ENCODE data around the gene ZNF394. TPM values are rescaled to one million over a fixed set of nuclear protein-coding genes. Genes with fewer than 3 reads are reported as not detected.
"Not testable (repeated sequence)": the region's sequence is repeated elsewhere in the genome, so short reads cannot be mapped to it uniquely, and the experiment has no call there.

Gene ZNF394
- total and polyA plus RNA-seq, 2 of the 4 experiments (the other 2 are of a cell fraction) = 10.9 to 24.7 TPM

DNA sequence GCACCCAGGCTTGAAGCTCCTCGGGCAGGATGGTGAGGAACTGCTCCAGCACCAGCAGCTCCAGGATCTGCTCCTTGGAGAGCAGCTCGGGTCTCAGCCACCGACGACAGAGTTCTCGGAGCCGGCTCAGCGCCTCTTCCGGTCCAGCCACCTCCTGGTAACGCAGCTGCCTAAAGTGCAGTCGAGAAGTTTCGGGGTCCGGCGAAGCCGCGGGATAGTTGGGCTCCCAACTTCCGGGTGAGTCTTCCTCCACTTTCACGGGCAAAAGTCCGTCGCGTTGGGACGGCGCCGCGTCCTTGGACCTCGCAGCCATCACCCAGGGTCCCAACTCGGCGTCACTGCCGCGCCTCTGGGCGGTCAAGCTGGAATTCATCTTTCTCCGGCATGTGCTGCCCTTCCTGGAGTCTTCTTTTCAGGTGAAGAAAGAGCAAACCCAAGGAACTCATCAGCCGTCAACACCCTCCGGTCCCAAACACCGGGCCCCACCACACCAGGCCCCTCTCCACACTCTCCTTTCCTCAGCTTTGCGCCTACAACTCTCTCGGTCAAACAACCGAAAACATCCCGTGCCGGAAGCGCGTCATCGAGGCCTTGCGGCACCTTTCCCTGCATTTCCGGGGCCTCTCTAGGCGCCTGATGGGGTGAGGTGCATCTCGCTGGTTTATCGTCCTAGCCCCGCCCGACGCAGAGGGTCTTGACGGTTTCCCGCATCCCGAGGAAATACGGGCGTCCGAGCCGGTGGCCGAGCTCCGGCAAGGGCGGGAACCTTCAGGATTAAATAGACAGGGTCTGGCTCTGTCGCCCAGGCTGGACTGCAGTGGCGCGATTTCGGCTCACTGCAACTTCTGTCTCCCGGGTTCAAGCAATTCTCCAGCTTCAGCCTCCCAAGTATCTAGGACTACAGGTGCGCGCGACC, at the start of gene ZNF394 (continued):
- TF ChIP-seq, protein P1, sequence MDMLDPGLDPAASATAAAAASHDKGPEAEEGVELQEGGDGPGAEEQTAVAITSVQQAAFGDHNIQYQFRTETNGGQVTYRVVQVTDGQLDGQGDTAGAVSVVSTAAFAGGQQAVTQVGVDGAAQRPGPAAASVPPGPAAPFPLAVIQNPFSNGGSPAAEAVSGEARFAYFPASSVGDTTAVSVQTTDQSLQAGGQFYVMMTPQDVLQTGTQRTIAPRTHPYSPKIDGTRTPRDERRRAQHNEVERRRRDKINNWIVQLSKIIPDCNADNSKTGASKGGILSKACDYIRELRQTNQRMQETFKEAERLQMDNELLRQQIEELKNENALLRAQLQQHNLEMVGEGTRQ (IDR thresholded peaks at IDR 0.05; ENCODE audit: low read depth, low read length) = no peak
- TF ChIP-seq RFX5 (IDR thresholded peaks at IDR 0.05; ENCODE audit: low read depth, low read length) (no peak), FOS (IDR thresholded peaks at IDR 0.05; ENCODE audit: low read depth, low read length) (no peak), POLR2A (IDR thresholded peaks at IDR 0.05; ENCODE audit: low read depth, low read length) (peak; percentile 95), CHD1 (IDR thresholded peaks at IDR 0.05; ENCODE audit: low read depth, low read length) (no peak)

DNA sequence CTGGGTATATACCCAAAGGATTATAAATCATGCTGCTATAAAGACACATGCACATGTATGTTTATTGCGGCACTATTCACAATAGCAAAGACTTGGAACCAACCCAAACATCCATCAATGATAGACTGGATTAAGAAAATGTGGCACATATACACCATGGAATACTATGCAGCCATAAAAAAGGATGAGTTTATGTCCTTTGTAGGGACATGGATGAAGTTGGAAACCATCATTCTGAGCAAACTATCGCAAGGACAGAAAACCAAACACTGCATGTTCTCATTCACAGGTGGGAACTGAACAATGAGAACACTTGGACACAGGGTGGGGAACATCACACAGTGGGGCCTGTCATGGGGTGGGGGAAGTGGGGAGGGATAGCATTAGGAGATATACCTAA, 49.5 kb upstream of the ZNF394 start:
- H3K14ac ChIP-seq (replicated peaks; ENCODE audit: low read depth, low read length); H3K23ac ChIP-seq (ENCODE audit: low read depth, low read length); POLR2A ChIA-PET (ENCODE audit: unreplicated experiment); H3K56ac ChIP-seq (ENCODE audit: extremely low read depth, insufficient read depth, low read length); H4K8ac ChIP-seq (ENCODE audit: low read depth in 2 of 2, low read length in 2 of 2); H3K4me1 ChIP-seq (ENCODE audit: control insufficient read depth, insufficient read depth, low read length); H3K18ac ChIP-seq (ENCODE audit: low read depth, low read length); H3K9ac ChIP-seq (ENCODE audit: low read depth, low read length); H2AFZ ChIP-seq (replicated peaks; ENCODE audit: low read length, poor library complexity); in situ Hi-C loops (cut with MboI; ENCODE audit: low sequenced_read_pairs); H3K9me1 ChIP-seq (ENCODE audit: insufficient read depth, low read length); H2BK15ac ChIP-seq (ENCODE audit: low read depth, low read length); dilution Hi-C loops (cut with HindIII; ENCODE audit: low sequenced_read_pairs, unreplicated experiment); H3K4me2 ChIP-seq (ENCODE audit: low read depth, low read length); H3K27ac ChIP-seq (ENCODE audit: insufficient read depth, low read length); H2AK5ac ChIP-seq (ENCODE audit: low read depth, low read length); H4K5ac ChIP-seq (ENCODE audit: low read depth, low read length); H3K4ac ChIP-seq (ENCODE audit: low read depth, low read length); DNase-seq; H3K9me3 ChIP-seq (ENCODE audit: control insufficient read depth, insufficient read depth, low read length); H2BK120ac ChIP-seq (ENCODE audit: low read depth, low read length); H3K27me3 ChIP-seq (ENCODE audit: control insufficient read depth, insufficient read depth, low read length); H2BK20ac ChIP-seq (ENCODE audit: low read depth, low read length); H2BK5ac ChIP-seq (ENCODE audit: low read depth, low read length, poor library complexity, severe bottlenecking); H4K91ac ChIP-seq (ENCODE audit: insufficient read depth, low read depth, low read length); H2AK9ac ChIP-seq (replicated peaks; ENCODE audit: low read depth, low read length, poor library complexity); ATAC-seq (ENCODE audit: low read depth); H4K20me1 ChIP-seq (ENCODE audit: insufficient read depth, low read length); BruUV-seq (replicated peaks); intact Hi-C loops (cut with micrococcal nuclease); H3K4me3 ChIP-seq (ENCODE audit: insufficient read depth, low read depth, low read length); CTCF ChIA-PET: not testable (repeated sequence)
- H3K79me1 ChIP-seq (ENCODE audit: low read depth in 1 of 2, low read length in 2 of 2) = peaks cover 20 to 36% of the 10 kb centered on the region in 2 experiments
- no CpG with 5 or more reads among the region's 2 CpGs for WGBS, 2 experiments (ENCODE audit: extremely low coverage in 2 of 2, insufficient read length in 1 of 2)
- H3K36me3 ChIP-seq (ENCODE audit: control insufficient read depth, insufficient read depth, low read length) = peaks cover 14% of the 10 kb centered on the region

DNA sequence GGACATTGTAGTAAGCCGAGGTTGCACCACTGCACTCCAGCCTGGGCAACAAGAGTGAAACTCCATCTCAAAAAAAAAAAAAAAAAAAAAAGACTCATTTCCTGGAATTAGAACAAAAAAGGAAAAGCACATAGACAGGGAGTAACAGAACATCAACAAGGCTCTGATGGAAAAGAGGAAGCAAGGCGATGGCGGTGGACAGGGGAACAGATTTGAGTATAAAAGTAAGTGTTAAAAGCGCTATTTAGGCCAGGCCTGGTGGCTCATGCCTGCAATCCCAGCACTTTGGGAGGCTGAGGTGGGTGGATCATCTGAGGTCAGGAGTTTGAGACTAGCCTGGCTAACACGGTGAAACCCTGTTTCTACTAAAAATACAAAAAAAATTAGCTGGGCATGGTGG, 45.2 kb upstream of the ZNF394 start:
- H3K14ac ChIP-seq (replicated peaks; ENCODE audit: low read depth, low read length); H3K27ac ChIP-seq (ENCODE audit: insufficient read depth, low read length); H2BK15ac ChIP-seq (ENCODE audit: low read depth, low read length); intact Hi-C loops (cut with micrococcal nuclease); H3K18ac ChIP-seq (ENCODE audit: low read depth, low read length); in situ Hi-C loops (cut with MboI; ENCODE audit: low sequenced_read_pairs); H4K91ac ChIP-seq (ENCODE audit: insufficient read depth, low read depth, low read length); BruUV-seq (replicated peaks); H4K5ac ChIP-seq (ENCODE audit: low read depth, low read length); H3K4me3 ChIP-seq (ENCODE audit: insufficient read depth, low read depth, low read length); H3K23ac ChIP-seq (ENCODE audit: low read depth, low read length); H4K20me1 ChIP-seq (ENCODE audit: insufficient read depth, low read length); H2AFZ ChIP-seq (replicated peaks; ENCODE audit: low read length, poor library complexity); ATAC-seq (ENCODE audit: low read depth); H3K27me3 ChIP-seq (ENCODE audit: control insufficient read depth, insufficient read depth, low read length); H2AK5ac ChIP-seq (ENCODE audit: low read depth, low read length); H3K4ac ChIP-seq (ENCODE audit: low read depth, low read length); H2AK9ac ChIP-seq (replicated peaks; ENCODE audit: low read depth, low read length, poor library complexity); H3K4me2 ChIP-seq (ENCODE audit: low read depth, low read length); H2BK20ac ChIP-seq (ENCODE audit: low read depth, low read length); DNase-seq; POLR2A ChIA-PET (ENCODE audit: unreplicated experiment); dilution Hi-C loops (cut with HindIII; ENCODE audit: low sequenced_read_pairs, unreplicated experiment); H2BK120ac ChIP-seq (ENCODE audit: low read depth, low read length); CTCF ChIA-PET; H3K4me1 ChIP-seq (ENCODE audit: control insufficient read depth, insufficient read depth, low read length); H4K8ac ChIP-seq (ENCODE audit: low read depth in 2 of 2, low read length in 2 of 2); H3K9me1 ChIP-seq (ENCODE audit: insufficient read depth, low read length); H2BK5ac ChIP-seq (ENCODE audit: low read depth, low read length, poor library complexity, severe bottlenecking); H3K79me1 ChIP-seq (ENCODE audit: low read depth in 1 of 2, low read length in 2 of 2); H3K56ac ChIP-seq (ENCODE audit: extremely low read depth, insufficient read depth, low read length); H3K9ac ChIP-seq (ENCODE audit: low read depth, low read length): not testable (repeated sequence)
- Histone ChIP-seq H3K36me3 (ENCODE audit: control insufficient read depth, insufficient read depth, low read length) (peaks cover 19% of the 10 kb centered on the region), H3K9me3 (ENCODE audit: control insufficient read depth, insufficient read depth, low read length) (peaks cover 42% of the 10 kb centered on the region)
- WGBS, 2 experiments (ENCODE audit: extremely low coverage in 2 of 2, insufficient read length in 1 of 2) = 80% methylated on average over 1 of the region's 5 CpGs; no CpG with 5 or more reads in 1 of the 2 experiments
